A549 treated with ZK216348 at 1 μM for 4 hours (cell line): ENCODE measurements around the gene ZC3H18. TPM values are rescaled to one million over a fixed set of nuclear protein-coding genes. Genes with fewer than 3 reads are reported as not detected.

Source experiments
- total RNA-seq: library from RNA; stranded (reverse); fragments of 200-300 nt; extraction: Qiagen RNA extraction; gene quantifications from 5 replicates; pipeline ENCODE4 v1.2.3, GENCODE V29; 2022; ENCODE audit warnings: low read depth

Gene ZC3H18
- 41.1 to 61.6 TPM (median 53.2 TPM) in 5 replicates for total RNA-seq

GRCh38 chr16:88569985-88570690 is at the start of gene ZC3H18:
Gene ZC3H18, plus strand, starts transcription at chr16:88570403. Its CDS starts 6,721 bp downstream, at chr16:88577124.

GRCh38 chr16:88638323-88639230 is 68.4 kb downstream of the ZC3H18 start, which contains the start of gene IL17C:
Gene IL17C, plus strand, starts transcription at chr16:88638572. Its CDS starts 70 bp downstream, at chr16:88638642.

GRCh38 chr16:88650749-88651275 is 80.6 kb downstream of the ZC3H18 start, which contains the start of gene CYBA:
Gene CYBA, minus strand, starts transcription at chr16:88651053. Its CDS starts 40 bp downstream, at chr16:88651013.

GRCh38 chr16:88662843-88663606 is 92.8 kb downstream of the ZC3H18 start, which contains the start of gene MVD:
Gene MVD, minus strand, starts transcription at chr16:88663091. Its CDS starts 11 bp downstream, at chr16:88663080.

Other genes starting within 250 kb of the ZC3H18 start
- 5.5 to 14.1 TPM (median 11.2 TPM) in 5 replicates for gene ZNF469, start 187.4 kb upstream of the ZC3H18 start, total RNA-seq
- 5.3 to 10.1 TPM (median 8.4 TPM) in 5 replicates for gene ZFPM1, start 117.1 kb upstream of the ZC3H18 start, total RNA-seq
- gene IL17C, start 68.2 kb downstream of the ZC3H18 start, total RNA-seq, result not detected in 5 replicates
- 157 to 314 TPM (median 306 TPM) in 5 replicates for gene CYBA, start 80.7 kb downstream of the ZC3H18 start, total RNA-seq
- 16.3 to 26.2 TPM (median 22.6 TPM) in 5 replicates for gene MVD, start 92.7 kb downstream of the ZC3H18 start, total RNA-seq
- 0.14 to 0.15 TPM in 2 of 5 replicates, not detected in the others for gene SNAI3, start 116.1 kb downstream of the ZC3H18 start, total RNA-seq
- gene RNF166, start 136.0 kb downstream of the ZC3H18 start, total RNA-seq, result 8.7 to 18.9 TPM (median 17.2 TPM) in 5 replicates
- 18.2 to 34.2 TPM (median 33.0 TPM) in 5 replicates for gene CTU2, start 136.1 kb downstream of the ZC3H18 start, total RNA-seq
- 76.0 to 155 TPM (median 134 TPM) in 5 replicates for gene PIEZO1, start 214.8 kb downstream of the ZC3H18 start, total RNA-seq
- gene CDT1, start 233.4 kb downstream of the ZC3H18 start, total RNA-seq, result 16.4 to 34.7 TPM (median 30.6 TPM) in 5 replicates
- 263 to 424 TPM (median 397 TPM) in 5 replicates for gene APRT, start 241.5 kb downstream of the ZC3H18 start, total RNA-seq